Peyer's patch (tissue), 4 donors: ENCODE measurements around the gene HAPLN2. TPM values are rescaled to one million over a fixed set of nuclear protein-coding genes. Genes with fewer than 3 reads are reported as not detected.

Experiments used
- DNase-seq, 3 donors: peaks; one replicate each; pipeline ENCODE4 v3.0.0-alpha.2; 2017 to 2019
- H3K27ac ChIP-seq, 4 donors: fragments of 200-600 bp; sonication (generic); one replicate each; pipeline ENCODE4 v1.5.1; 2016 to 2019
- H3K27me3 ChIP-seq, 2 donors: fragments of 200-600 bp; sonication (generic); one replicate each; pipeline ENCODE4 v1.5.1; 2019
- H3K36me3 ChIP-seq, 3 donors: fragments of 200-600 bp; sonication (generic); one replicate each; pipeline ENCODE4 v1.5.1; 2016 to 2019
- H3K4me1 ChIP-seq, 4 donors: fragments of 200-600 bp; sonication (generic); one replicate each; pipeline ENCODE4 v1.5.1; 2016 to 2019
- H3K4me3 ChIP-seq, 4 donors: fragments of 200-600 bp; sonication (generic); 1 replicate in 3 of 4; 2 replicates in 1 of 4; pipeline ENCODE4 v1.5.1; 2016 to 2019; ENCODE audit warnings: mild to moderate bottlenecking in 1 of 4
- H3K9me3 ChIP-seq, 4 donors: fragments of 200-600 bp; sonication (generic); one replicate each; pipeline ENCODE4 v1.5.1; 2016 to 2019; ENCODE audit warnings: mild to moderate bottlenecking in 1 of 4
- CTCF ChIP-seq, 6 experiments: fragments of 450-650 bp in 4 of 6; fragments of 200-600 bp in 2 of 6; sonication (generic) in 1 of 6; IDR thresholded peaks; one replicate each; pipeline ENCODE4 v1.5.1; 2017 to 2019; ENCODE audit warnings: antibody characterized with exemption in 6 of 6, mild to moderate bottlenecking in 3 of 6, moderate library complexity in 1 of 6
- POLR2A ChIP-seq, 2 donors: fragments of 450-650 bp; IDR thresholded peaks; one replicate each; pipeline ENCODE4 v1.5.1; 2017; ENCODE audit warnings: antibody characterized with exemption in 2 of 2, mild to moderate bottlenecking in 2 of 2, moderate library complexity in 2 of 2
- total RNA-seq, 4 donors: library from RNA; depleted of rRNA; stranded (reverse); fragments of >200 nt; gene quantifications; one replicate each; pipeline ENCODE4 v1.1.0, GENCODE V29; 2016

The HAPLN2 gene
- total RNA-seq, 4 donors from 2014 or later = 1.9 to 2.2 (median 2.1) TPM; not detected in 1

DNA sequence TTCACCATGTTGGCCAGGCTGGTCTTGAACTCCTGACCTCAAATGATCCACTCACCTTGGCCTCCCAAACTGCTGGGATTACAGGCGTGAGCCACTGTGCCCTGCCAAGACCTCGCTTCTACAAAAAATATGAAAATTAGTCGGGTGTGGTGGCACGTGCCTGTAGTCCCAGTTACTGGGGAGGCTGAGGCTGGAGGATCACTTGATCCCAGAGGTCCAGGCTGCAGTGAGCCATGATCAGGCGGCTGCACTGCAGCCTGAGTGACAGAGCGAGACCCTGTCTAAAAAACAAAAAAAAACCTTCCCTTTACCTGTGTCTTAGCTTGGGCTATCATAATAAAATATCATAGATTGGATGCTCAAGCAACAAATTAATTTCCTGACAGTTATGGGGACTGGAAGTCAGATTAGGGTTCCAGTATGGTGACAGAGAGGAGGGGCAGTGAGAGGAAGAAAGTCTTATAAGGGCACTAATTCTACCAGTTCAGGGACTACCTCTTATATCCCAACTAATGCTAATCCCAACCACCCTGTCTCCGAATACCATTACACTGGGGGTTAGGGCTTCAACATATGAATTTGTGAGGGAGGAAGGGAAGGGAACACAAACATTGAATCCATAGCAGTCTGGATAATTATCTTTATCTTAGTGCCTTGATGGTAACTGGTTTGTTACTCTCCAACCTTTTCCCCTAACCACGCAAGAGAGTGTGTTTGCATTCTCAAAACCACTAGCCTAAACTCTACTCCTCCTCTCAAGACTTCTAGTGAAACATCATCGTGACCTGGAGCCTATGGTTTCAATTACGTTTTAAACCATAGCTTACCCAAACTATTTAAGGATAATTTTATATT is 28.7 kb upstream of the HAPLN2 start:
- H3K27ac ChIP-seq = peak overlapping the region; percentile 83 to 86 (median 84)
- DNase-seq = no peak

DNA sequence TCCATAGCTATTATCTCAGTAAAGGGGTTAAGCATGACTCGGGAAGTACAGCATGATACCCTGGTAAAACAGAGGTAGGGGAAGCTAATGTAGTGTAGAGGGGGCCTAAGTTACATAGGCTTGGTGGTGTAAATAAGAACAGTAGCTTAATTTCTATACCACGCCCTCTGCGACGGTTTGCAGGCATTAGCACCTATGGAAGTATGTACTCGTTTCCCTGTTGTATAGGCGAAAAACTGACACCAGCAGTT is 28.1 kb upstream of the HAPLN2 start:
- peaks cover 0 to 23% (median 0%) of the 10 kb centered on the region in 3 donors for H3K36me3 ChIP-seq
- peak overlapping the region; percentile 65 to 91 (median 66) for H3K4me3 ChIP-seq
- TF ChIP-seq POLR2A (IDR thresholded peaks at IDR 0.05) = no peak
- no peak for TF ChIP-seq CTCF (IDR thresholded peaks at IDR 0.05)
- H3K27ac ChIP-seq = peak overlapping the region; percentile 83 to 86 (median 84)
- no peaks in the 10 kb centered on the region for H3K9me3 ChIP-seq
- no peaks in the 10 kb centered on the region for H3K27me3 ChIP-seq
- peaks cover 0 to 4% (median 2%) of the 10 kb centered on the region in 4 donors for H3K4me1 ChIP-seq
- no peak for DNase-seq

More for the DNA sequence above, 28.7 kb upstream of the HAPLN2 start:
- Histone ChIP-seq H3K27me3 (no peaks in the 10 kb centered on the region), H3K4me1 (peaks cover 0 to 4% (median 2%) of the 10 kb centered on the region in 4 donors), H3K36me3 (peaks cover 0 to 18% (median 0%) of the 10 kb centered on the region in 3 donors), H3K4me3 (peak overlapping the region in 1 of 4 donors; percentile 67), H3K9me3 (no peaks in the 10 kb centered on the region)
- TF ChIP-seq CTCF (IDR thresholded peaks at IDR 0.05) (no peak), POLR2A (IDR thresholded peaks at IDR 0.05) (no peak)

DNA sequence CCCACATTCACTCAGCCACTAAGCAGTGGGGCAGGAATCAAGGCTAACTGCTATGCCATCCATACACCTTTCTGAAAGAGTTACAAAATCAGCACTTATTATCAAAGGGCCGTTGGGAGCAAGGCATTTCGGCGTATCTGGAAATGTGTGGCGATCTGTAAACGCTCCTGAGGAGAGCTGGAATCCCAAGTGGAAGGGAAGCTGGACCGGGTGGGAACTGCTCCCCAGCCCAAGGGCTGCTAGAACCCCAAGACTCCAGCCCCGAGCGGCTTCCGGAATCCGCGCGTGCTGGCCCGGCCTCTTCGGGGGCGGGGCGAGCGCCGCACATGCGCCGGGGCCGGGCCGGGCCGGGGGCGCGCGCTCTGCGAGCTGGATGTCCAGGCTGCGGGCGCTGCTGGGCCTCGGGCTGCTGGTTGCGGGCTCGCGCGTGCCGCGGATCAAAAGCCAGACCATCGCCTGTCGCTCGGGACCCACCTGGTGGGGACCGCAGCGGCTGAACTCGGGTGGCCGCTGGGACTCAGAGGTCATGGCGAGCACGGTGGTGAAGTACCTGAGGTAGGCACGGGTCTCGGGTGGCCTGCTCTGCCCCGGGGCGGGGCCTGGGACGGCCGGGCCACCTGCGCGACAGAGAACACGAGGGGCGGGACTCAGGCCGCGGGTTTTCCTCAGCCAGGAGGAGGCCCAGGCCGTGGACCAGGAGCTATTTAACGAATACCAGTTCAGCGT is 27.6 kb upstream of the HAPLN2 start, which contains the start of gene NAXE:
Gene NAXE (plus strand): TSS at position 345 of the 726 bp plus-strand sequence. CDS start 29 bp downstream, at position 374.
- Histone ChIP-seq H3K4me1 (peaks cover 0 to 4% (median 2%) of the 10 kb centered on the region in 4 donors), H3K9me3 (no peaks in the 10 kb centered on the region), H3K27ac (peak within 1 kb of the TSS; percentile 83 to 86 (median 84)), H3K36me3 (peaks cover 0 to 25% (median 0%) of the 10 kb centered on the region in 3 donors), H3K27me3 (no peaks in the 10 kb centered on the region), H3K4me3 (peak within 1 kb of the TSS; percentile 65 to 91 (median 66))
- DNase-seq = peak; percentile 75 to 89 (median 89)
- no peak for TF ChIP-seq CTCF (IDR thresholded peaks at IDR 0.05)
- TF ChIP-seq POLR2A (IDR thresholded peaks at IDR 0.05) = peak; percentile 75 to 81

GRCh38 chr1:156592158-156592909 is 26.9 kb upstream of the HAPLN2 start:
- H3K9me3 ChIP-seq = no peaks in the 10 kb centered on the region
- H3K4me1 ChIP-seq = peaks cover 0 to 4% (median 2%) of the 10 kb centered on the region in 4 donors
- H3K27me3 ChIP-seq = no peaks in the 10 kb centered on the region
- no peak for TF ChIP-seq POLR2A (IDR thresholded peaks at IDR 0.05)
- TF ChIP-seq CTCF (IDR thresholded peaks at IDR 0.05) = no peak
- DNase-seq = no peak
- H3K27ac ChIP-seq = peak overlapping the region; percentile 83 to 86 (median 84)
- peaks cover 0 to 33% (median 0%) of the 10 kb centered on the region in 3 donors for H3K36me3 ChIP-seq
- peak overlapping the region; percentile 65 to 91 (median 66) for H3K4me3 ChIP-seq
